Neutrophil (primary cell): ENCODE results near the gene HK2.

Source experiments
- H3K27ac ChIP-seq: fragments of 200-600 bp; sonication (generic); 2 replicates; pipeline ENCODE4 v1.5.1; 2016; ENCODE audit warnings: mild to moderate bottlenecking, moderate library complexity
- H3K27me3 ChIP-seq: fragments of 200-600 bp; sonication (generic); 2 replicates; pipeline ENCODE4 v1.6.0; 2016; ENCODE audit warnings: mild to moderate bottlenecking
- H3K36me3 ChIP-seq: fragments of 200-600 bp; sonication (generic); 2 replicates; pipeline ENCODE4 v1.5.1; 2017
- H3K4me1 ChIP-seq, 2 experiments: fragments of 200-600 bp in 1 of 2; sonication (generic) in 1 of 2; 1 replicate in 1 of 2; 2 replicates in 1 of 2; pipeline versions ENCODE4 v1.5.1 to v1.6.1; 2013 to 2016; ENCODE audit warnings: low read depth in 1 of 2, low read length in 1 of 2, mild to moderate bottlenecking in 1 of 2, moderate library complexity in 1 of 2; ENCODE audit not compliant: control insufficient read depth in 1 of 2, insufficient read depth in 1 of 2
- H3K4me3 ChIP-seq, 2 experiments: fragments of 200-600 bp in 1 of 2; sonication (generic) in 1 of 2; 1 replicate in 1 of 2; 2 replicates in 1 of 2; pipeline ENCODE4 v1.5.1; 2013 to 2016; ENCODE audit warnings: low read depth in 1 of 2, low read length in 1 of 2, mild to moderate bottlenecking in 1 of 2, moderate library complexity in 1 of 2
- H3K9me3 ChIP-seq: fragments of 200-600 bp; sonication (generic); 2 replicates; pipeline ENCODE4 v1.5.1; 2016
- TF ChIP-seq, protein P1 (sequence below): fragments of 200-600 bp; sonication (generic); IDR thresholded peaks from 2 replicates; pipeline ENCODE4 v1.5.1; 2016; ENCODE audit warnings: antibody characterized with exemption

Gene HK2

DNA sequence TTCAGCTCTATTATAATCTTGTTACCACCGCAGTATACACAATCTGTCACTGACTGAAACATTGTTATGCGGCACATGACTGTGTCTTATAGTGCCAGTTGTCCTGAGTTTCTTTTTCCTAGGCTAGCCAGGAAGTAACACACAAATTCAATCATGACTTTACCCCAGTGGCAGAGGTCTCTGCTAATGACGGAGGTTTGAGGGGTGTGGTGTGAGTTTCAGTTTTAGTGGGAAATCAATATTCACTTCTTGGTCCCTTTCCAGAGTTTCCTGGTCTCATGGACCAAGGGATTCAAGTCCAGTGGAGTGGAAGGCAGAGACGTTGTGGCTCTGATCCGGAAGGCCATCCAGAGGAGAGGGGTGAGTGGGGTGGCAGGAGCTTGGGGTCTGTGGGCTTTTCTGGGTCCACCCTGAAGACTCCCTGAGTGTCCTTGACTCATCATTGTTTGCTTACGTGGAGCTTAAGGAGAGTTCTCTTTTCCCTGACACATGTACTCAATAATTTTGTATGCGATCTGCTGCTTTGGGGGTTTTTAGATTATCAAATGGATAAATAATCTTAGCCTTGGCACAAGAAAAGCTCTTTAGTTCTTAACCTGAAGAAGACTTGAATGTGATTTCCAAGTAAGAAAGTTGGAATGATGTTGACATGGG is 39.2 kb downstream of the HK2 start:
- peaks cover 83 to 92% of the 10 kb centered on the region in 2 experiments for H3K4me1 ChIP-seq
- H3K27ac ChIP-seq: peak overlapping the region; percentile 95
- H3K4me3 ChIP-seq: no peak overlapping the region
- TF ChIP-seq, protein P1, sequence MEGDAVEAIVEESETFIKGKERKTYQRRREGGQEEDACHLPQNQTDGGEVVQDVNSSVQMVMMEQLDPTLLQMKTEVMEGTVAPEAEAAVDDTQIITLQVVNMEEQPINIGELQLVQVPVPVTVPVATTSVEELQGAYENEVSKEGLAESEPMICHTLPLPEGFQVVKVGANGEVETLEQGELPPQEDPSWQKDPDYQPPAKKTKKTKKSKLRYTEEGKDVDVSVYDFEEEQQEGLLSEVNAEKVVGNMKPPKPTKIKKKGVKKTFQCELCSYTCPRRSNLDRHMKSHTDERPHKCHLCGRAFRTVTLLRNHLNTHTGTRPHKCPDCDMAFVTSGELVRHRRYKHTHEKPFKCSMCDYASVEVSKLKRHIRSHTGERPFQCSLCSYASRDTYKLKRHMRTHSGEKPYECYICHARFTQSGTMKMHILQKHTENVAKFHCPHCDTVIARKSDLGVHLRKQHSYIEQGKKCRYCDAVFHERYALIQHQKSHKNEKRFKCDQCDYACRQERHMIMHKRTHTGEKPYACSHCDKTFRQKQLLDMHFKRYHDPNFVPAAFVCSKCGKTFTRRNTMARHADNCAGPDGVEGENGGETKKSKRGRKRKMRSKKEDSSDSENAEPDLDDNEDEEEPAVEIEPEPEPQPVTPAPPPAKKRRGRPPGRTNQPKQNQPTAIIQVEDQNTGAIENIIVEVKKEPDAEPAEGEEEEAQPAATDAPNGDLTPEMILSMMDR: no peak
- H3K9me3 ChIP-seq: no peaks in the 10 kb centered on the region
- peaks cover 61% of the 10 kb centered on the region for H3K36me3 ChIP-seq
- H3K27me3 ChIP-seq: no peaks in the 10 kb centered on the region

DNA sequence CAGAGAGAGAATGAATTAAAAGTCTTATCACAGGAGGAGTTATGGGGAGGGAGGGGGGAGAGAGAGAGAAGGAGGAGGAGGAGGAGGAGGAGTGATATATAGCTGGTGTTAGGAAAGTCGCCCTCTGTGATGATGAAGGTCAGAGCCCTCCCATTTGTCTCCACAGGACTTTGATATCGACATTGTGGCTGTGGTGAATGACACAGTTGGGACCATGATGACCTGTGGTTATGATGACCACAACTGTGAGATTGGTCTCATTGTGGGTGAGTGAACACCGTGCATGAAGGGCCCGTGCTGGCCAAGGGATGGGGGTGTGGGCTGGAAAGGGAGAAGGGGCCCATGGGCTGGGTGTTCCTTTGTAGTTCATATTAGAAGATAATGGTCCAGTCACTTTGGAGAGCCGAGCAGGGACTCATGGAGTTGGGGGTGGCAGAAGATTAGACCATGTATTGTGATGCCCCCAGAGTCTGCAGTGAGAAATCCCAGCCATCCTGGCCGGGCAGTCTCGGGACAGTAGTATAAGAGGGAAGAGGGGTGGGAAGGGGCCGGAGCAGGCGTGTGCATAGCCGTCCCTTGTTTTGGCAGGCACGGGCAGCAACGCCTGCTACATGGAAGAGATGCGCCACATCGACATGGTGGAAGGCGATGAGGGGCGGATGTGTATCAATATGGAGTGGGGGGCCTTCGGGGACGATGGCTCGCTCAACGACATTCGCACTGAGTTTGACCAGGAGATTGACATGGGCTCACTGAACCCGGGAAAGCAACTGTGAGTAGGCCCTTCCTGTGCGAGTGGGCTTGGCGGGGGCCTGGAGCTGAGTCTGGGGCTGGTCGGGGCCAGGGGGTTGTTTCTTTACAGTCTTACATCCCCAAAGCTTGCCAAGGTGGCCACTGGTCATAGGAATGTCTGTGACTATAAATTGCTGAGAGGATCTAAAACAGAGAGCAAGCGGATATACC is 40.0 kb downstream of the HK2 start:
- Histone ChIP-seq H3K4me3 (peak overlapping the region in 1 of 2 experiments; percentile 52), H3K27ac (peak overlapping the region; percentile 95), H3K4me1 (peaks cover 80 to 87% of the 10 kb centered on the region in 2 experiments), H3K9me3 (no peaks in the 10 kb centered on the region), H3K27me3 (no peaks in the 10 kb centered on the region), H3K36me3 (peaks cover 62% of the 10 kb centered on the region)
- TF ChIP-seq, protein P1: no peak

DNA sequence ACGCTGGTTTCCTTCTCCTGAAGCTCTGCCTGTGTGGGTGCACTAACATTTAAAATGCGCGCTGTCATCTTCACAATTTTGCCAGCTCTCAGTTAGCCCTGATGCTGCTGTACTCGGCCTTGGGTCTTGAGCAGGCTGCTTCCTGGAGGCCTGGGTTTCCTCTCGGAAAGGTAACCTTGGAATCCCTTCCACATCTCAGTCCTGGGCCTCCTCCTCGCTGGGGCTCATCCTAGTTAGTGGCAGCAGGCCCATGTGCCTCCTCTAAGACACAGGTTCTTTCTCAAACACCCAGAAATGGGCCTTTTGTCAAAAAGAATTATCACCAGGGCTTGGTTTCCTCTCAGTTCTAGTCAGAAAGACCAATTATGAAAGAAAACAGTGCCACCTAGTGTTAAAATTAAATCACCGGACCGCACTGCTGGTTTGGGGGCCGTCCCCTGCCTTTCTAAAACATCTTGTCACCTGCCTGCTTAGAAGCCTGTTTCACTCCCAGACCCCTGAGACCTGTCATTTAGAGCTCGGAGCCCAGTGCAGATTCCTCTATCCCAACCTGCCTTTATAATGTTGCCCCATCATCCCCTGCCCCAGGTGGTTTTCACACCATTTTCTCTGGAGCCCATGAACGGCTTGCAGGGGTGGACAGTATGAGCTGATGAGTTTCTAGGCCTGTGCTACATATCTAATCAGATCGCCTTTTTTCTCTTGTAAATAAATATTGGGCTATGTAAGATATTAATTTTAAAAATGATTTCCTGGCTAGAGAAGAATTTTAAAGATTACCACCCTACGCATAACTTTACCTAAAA is 42.4 kb downstream of the HK2 start:
- Histone ChIP-seq H3K4me1 (peaks cover 72 to 79% of the 10 kb centered on the region in 2 experiments), H3K27ac (peak overlapping the region; percentile 95), H3K27me3 (no peaks in the 10 kb centered on the region), H3K9me3 (no peaks in the 10 kb centered on the region), H3K36me3 (peaks cover 85% of the 10 kb centered on the region), H3K4me3 (peak overlapping the region; percentile 2 to 52)
- TF ChIP-seq, protein P1: peak; percentile 71

DNA sequence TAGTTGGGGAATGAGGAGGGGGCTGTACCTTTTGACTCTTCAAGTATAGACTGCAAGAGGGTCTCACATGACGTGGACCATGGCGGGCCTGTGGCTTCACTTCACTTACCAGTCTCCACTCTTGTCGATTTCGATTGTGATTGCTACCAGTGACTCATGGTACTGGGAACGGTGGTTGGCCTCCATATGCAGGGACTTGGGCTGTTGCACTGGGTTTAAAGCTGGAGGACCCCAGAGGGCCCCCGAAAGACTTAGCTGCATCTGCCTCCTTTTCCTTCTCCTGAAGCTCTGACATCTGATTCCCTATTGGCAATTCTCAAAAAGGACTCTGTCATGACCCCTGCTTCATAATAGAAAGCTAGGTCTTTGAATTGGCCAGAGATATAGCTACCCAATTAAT is 43.4 kb downstream of the HK2 start:
- H3K36me3 ChIP-seq: peaks cover 91% of the 10 kb centered on the region
- H3K27ac ChIP-seq: peak overlapping the region; percentile 95
- H3K4me1 ChIP-seq: peaks cover 68 to 79% of the 10 kb centered on the region in 2 experiments
- TF ChIP-seq, protein P1: no peak
- no peaks in the 10 kb centered on the region for H3K9me3 ChIP-seq
- H3K27me3 ChIP-seq: no peaks in the 10 kb centered on the region
- no peak overlapping the region for H3K4me3 ChIP-seq

DNA sequence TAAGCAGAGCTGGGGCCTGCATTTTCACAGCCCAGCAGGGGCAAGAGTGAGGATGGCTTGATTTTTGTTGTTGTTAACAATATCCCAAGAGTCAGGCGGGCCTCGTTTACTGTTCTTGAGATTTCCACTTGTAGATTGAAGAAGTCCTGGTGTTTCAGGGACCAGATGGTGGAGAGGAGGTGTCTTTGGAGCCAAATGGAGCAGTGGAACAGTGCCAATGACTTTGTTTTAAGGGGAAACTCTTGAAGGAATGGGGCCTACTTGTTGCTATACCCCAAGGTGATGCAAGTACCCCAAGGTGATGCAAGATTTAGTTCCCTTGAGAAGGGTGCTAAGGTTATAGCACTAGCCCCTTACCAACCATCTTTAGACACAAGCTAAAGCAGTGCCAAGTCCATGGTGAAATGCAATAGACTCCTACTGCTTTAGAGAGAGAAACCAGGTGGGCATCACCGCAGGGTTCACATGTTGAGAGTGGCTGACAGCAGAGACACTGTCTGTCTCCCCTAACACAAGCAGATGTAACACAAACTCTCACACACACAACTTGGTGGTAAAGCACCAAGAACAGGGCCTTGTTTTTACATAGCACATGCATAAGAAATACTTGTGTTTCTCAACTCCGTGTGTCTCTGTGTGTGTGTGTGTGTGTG is 44.0 kb downstream of the HK2 start:
- Histone ChIP-seq H3K4me1 (peaks cover 68 to 78% of the 10 kb centered on the region in 2 experiments), H3K9me3 (no peaks in the 10 kb centered on the region), H3K27ac (peak overlapping the region; percentile 95), H3K27me3 (no peaks in the 10 kb centered on the region), H3K4me3 (no peak overlapping the region), H3K36me3 (peaks cover 91% of the 10 kb centered on the region)
- TF ChIP-seq, protein P1: no peak
